Neuron (in vitro differentiated cells): ENCODE measurements around the gene INTU.

Experiments
- H2AFZ ChIP-seq: one replicate; pipeline ENCODE4 v1.6.1; 2013; ENCODE audit warnings: low read depth, mild to moderate bottlenecking, inconsistent platforms, low read length, moderate library complexity
- H3K27me3 ChIP-seq: one replicate; pipeline ENCODE4 v1.6.1; 2013; ENCODE audit warnings: low read length; ENCODE audit not compliant: insufficient read depth
- H3K36me3 ChIP-seq: one replicate; pipeline ENCODE4 v1.6.1; 2013; ENCODE audit warnings: low read length; ENCODE audit not compliant: insufficient read depth
- H3K4me1 ChIP-seq: one replicate; pipeline ENCODE4 v1.6.1; 2013; ENCODE audit warnings: low read length; ENCODE audit not compliant: insufficient read depth
- H3K4me3 ChIP-seq: 2 replicates; pipeline ENCODE4 v1.5.1; 2013; ENCODE audit warnings: mild to moderate bottlenecking, low read length, moderate library complexity
- H3K9me3 ChIP-seq: one replicate; pipeline ENCODE4 v1.6.1; 2013; ENCODE audit warnings: low read length

The INTU gene

GRCh38 chr4:127731406-127731805 lies 98.6 kb downstream of the INTU start:
- H2AFZ ChIP-seq = no peak overlapping the region
- no peaks in the 10 kb centered on the region for H3K4me1 ChIP-seq
- H3K4me3 ChIP-seq = no peak overlapping the region
- H3K9me3 ChIP-seq = peaks cover 4% of the 10 kb centered on the region
- H3K27me3 ChIP-seq = no peaks in the 10 kb centered on the region
- no peaks in the 10 kb centered on the region for H3K36me3 ChIP-seq

DNA sequence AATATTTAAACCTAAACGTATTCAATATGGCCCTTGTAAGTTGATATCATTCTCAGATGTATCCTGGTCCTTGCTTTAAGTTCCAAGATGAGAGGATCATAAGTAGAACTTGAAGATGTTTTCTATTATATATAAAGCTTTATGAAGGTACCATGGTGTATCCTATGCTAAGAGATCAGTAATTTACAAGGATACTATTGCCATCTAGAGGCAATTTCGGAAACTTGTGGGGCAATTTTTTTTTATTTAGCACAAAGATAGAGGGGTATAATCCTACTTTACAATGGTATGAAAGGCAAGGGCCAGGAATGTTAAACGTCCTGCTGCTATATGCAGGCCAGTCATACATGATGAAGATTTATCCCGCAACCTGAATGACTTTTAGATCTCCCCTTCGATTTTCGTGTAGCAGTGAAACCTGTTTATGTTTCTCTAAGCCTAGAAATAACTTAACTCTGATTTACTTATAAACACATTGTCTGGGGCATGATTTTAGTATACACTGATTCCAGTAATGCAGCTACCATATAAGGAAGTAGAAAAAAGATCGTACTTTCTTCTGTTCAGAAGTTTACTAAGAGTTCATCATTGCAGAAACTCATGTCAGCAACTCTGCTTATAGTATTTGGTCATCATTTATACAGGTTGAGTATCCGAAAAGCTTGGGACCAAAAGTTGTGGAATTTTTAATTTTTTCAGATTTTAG lies 100.0 kb downstream of the INTU start:
- Histone ChIP-seq H3K4me1 (no peaks in the 10 kb centered on the region), H2AFZ (peak overlapping the region; percentile 21), H3K27me3 (no peaks in the 10 kb centered on the region), H3K9me3 (peaks cover 4% of the 10 kb centered on the region), H3K4me3 (no peak overlapping the region), H3K36me3 (no peaks in the 10 kb centered on the region)

- Histone ChIP-seq H3K4me3 (no peak overlapping the region), H2AFZ (no peak overlapping the region), H3K27me3 (no peaks in the 10 kb centered on the region), H3K4me1 (no peaks in the 10 kb centered on the region), H3K9me3 (peaks cover 4% of the 10 kb centered on the region), H3K36me3 (no peaks in the 10 kb centered on the region)
Measured at GRCh38 chr4:127734976-127735375, 102.2 kb downstream of the INTU start.

- Histone ChIP-seq H3K9me3 (peaks cover 4% of the 10 kb centered on the region), H3K36me3 (no peaks in the 10 kb centered on the region), H3K4me3 (no peak overlapping the region), H3K4me1 (no peaks in the 10 kb centered on the region), H3K27me3 (no peaks in the 10 kb centered on the region), H2AFZ (no peak overlapping the region)
Measured at GRCh38 chr4:127737295-127737694, 104.5 kb downstream of the INTU start.

- Histone ChIP-seq H3K4me3 (no peak overlapping the region), H3K36me3 (no peaks in the 10 kb centered on the region), H3K27me3 (no peaks in the 10 kb centered on the region), H2AFZ (no peak overlapping the region), H3K4me1 (no peaks in the 10 kb centered on the region), H3K9me3 (peaks cover 4% of the 10 kb centered on the region)
Measured at GRCh38 chr4:127741247-127741646, 108.5 kb downstream of the INTU start.

DNA sequence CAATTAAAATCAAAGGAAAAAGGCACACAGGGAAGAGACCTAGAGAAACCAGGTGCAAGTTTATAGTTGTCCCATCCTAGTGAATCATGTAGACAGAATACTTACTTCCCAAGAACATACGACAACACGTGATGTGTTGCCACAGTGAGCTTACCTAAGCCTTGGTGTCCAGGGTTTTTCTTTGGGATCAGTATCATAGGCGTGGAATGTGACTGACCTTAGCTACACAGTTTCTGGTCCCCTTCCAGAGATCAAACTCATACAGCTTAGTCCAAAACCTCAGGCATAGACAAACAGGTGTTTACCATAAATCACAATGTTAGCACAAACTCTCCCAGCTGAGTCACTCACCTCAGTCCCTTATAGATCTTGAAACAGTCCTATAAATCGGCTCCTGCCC lies 115.1 kb downstream of the INTU start:
- Histone ChIP-seq H3K4me1 (no peaks in the 10 kb centered on the region), H3K9me3 (no peaks in the 10 kb centered on the region), H3K4me3 (no peak overlapping the region), H3K36me3 (no peaks in the 10 kb centered on the region), H2AFZ (no peak overlapping the region), H3K27me3 (no peaks in the 10 kb centered on the region)

DNA sequence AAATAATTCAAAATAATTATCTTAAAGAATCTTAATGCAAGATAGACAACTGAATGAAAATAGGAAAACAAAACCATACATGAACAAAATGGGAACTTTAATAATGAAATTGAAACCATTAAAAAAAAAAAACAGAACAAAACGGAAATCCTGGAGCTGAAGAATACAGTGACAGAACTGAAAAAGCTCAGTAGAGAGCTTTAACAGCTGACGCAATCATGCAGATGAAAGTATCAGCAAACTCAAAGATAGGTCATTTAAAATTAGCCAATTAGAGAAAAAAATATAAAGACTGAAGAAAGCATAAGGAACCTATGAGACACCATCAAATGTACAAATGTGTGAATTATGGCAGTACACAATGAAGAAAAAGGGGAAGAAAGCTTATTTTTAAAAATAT lies 116.2 kb downstream of the INTU start:
- H3K27me3 ChIP-seq = no peaks in the 10 kb centered on the region

DNA sequence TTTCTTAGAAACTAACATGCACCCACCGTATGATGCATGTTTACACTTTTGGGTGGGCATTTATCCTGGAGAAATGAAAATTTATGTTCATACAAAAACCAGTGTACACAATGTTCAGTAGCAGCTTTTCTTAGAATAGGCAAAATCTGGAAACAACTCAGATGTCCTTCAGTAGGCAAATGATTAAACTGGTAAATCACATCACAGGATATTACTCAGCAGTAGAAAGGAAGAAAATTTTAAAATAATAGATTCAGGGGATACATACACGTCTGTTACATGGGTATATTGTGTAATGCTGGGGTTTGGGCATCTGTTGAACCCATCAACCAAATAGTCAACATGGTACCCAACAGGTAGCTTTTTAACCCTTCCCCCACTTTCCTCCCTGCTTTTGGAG lies 124.1 kb downstream of the INTU start:
- H3K4me3 ChIP-seq = no peak overlapping the region

More for the DNA sequence above, 116.2 kb downstream of the INTU start:
- Histone ChIP-seq H2AFZ (no peak overlapping the region), H3K36me3 (no peaks in the 10 kb centered on the region), H3K4me1 (no peaks in the 10 kb centered on the region), H3K4me3 (no peak overlapping the region), H3K9me3 (no peaks in the 10 kb centered on the region)

GRCh38 chr4:127759228-127759820 lies 126.6 kb downstream of the INTU start:
- H3K9me3 ChIP-seq = no peaks in the 10 kb centered on the region
- H3K4me3 ChIP-seq = no peak overlapping the region
- H2AFZ ChIP-seq = no peak overlapping the region
- no peaks in the 10 kb centered on the region for H3K4me1 ChIP-seq
- H3K27me3 ChIP-seq = no peaks in the 10 kb centered on the region
- no peaks in the 10 kb centered on the region for H3K36me3 ChIP-seq

More for the DNA sequence above, 124.1 kb downstream of the INTU start:
- Histone ChIP-seq H3K4me1 (no peaks in the 10 kb centered on the region), H3K27me3 (no peaks in the 10 kb centered on the region), H2AFZ (no peak overlapping the region), H3K9me3 (no peaks in the 10 kb centered on the region), H3K36me3 (no peaks in the 10 kb centered on the region)

DNA sequence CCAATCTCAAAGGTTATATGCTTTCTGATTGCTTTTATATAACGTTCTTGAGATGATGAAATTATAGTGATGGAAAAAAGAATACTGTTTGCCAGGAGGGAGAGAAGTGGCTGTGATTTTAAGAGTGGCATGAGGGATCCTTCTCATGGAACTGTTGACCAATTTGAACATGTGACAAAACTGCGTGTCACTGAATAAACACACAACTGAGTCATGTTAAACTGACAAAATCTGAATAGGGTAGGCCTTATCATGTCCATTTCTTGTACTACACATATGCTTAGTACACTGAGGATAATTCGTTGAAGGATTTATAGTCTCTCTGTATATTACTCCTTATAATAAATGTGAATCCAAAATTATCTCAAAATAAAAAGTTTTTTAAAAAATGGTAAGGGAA lies 127.1 kb downstream of the INTU start:
- H3K4me3 ChIP-seq = no peak overlapping the region

GRCh38 chr4:127771535-127772275 lies 138.9 kb downstream of the INTU start:
- Histone ChIP-seq H3K4me1 (no peaks in the 10 kb centered on the region), H2AFZ (no peak overlapping the region), H3K27me3 (no peaks in the 10 kb centered on the region), H3K36me3 (no peaks in the 10 kb centered on the region), H3K9me3 (no peaks in the 10 kb centered on the region), H3K4me3 (no peak overlapping the region)

More for the DNA sequence above, 127.1 kb downstream of the INTU start:
- no peaks in the 10 kb centered on the region for H3K4me1 ChIP-seq
- no peaks in the 10 kb centered on the region for H3K27me3 ChIP-seq
- no peaks in the 10 kb centered on the region for H3K36me3 ChIP-seq
- H3K9me3 ChIP-seq = no peaks in the 10 kb centered on the region
- no peak overlapping the region for H2AFZ ChIP-seq

DNA sequence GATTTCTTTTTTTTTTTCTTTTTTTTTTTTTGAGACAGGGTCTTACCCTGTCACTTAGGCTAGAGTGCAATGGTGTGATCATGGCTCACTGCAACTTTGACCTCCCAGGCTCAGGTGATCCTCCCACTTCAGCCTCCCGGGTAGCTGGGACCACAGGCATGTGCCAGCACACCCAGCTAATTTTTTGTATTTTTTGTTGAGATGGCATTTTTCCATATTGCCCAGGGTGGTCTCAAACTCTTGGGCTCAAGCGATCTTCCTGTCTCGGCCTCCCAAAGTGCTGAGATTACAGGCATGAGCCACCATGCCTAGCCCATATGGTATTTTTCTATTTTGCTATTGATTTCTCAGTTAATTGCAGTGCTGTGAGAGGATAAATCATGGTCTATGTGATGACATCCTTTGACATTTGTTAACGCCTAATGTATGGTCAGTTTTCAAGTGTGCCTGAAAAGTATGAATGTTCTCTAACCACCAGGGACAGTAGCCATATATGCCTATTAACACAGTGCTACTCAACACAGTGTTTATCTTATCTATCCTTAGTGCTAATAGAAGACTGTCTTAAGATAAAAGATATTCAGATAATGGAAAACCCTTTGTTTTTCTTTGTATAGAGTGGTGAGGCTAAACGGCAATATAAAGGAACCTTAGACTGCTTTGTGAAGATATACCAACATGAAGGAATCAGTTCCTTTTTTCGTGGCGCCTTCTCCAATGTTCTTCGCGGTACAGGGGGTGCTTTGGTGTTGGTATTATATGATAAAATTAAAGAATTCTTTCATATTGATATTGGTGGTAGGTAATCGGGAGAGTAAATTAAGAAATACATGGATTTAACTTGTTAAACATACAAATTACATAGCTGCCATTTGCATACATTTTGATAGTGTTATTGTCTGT lies 140.3 kb downstream of the INTU start:
- Histone ChIP-seq H3K4me3 (no peak overlapping the region), H3K4me1 (peaks cover 5% of the 10 kb centered on the region), H3K9me3 (no peaks in the 10 kb centered on the region), H2AFZ (no peak overlapping the region), H3K27me3 (no peaks in the 10 kb centered on the region), H3K36me3 (no peaks in the 10 kb centered on the region)
